Hematopoietic multipotent progenitor cell treated with erythropoietin and hydrocortisone succinate and interleukin-3 and kit ligand, for 8 days (in vitro differentiated cells): ENCODE results near the gene MRPL17.

Source experiments
- DNase-seq: peaks from one replicate; pipeline ENCODE4 v3.0.0-alpha.2; 2015

Gene MRPL17

GRCh38 chr11:6631361-6631890 lies 51.7 kb downstream of the MRPL17 start:
- no peak for DNase-seq

GRCh38 chr11:6630632-6631291 lies 52.4 kb downstream of the MRPL17 start:
- no peak for DNase-seq
